H1 (cell line): ENCODE data around the gene IL12B. TPM values are rescaled to one million over a fixed set of nuclear protein-coding genes. Genes with fewer than 3 reads are reported as not detected.

Experiments used
- CTCF ChIA-PET: fragments of 300-600 bp; sonication (Branson Sonifier 250); formaldehyde crosslinking; loops from one replicate; lab custom pipeline; 2021; ENCODE audit not compliant: partially characterized antibody; lab: Charles Lee
- POLR2A ChIA-PET: fragments of 300-600 bp; sonication (Branson Sonifier 250); formaldehyde crosslinking; loops from one replicate; lab custom pipeline; 2021; ENCODE audit warnings: inconsistent platforms; ENCODE audit not compliant: partially characterized antibody; lab: Charles Lee
- DNase-seq, 2 experiments: peaks; one replicate each; pipeline versions ENCODE4 v3.0.0 to v3.0.0-alpha.2; 2010 to 2022; ENCODE audit warnings: low spot score in 2 of 2, low read depth in 1 of 2, mixed read lengths in 1 of 2
- FAIRE-seq: peaks from 2 replicates; lab custom pipeline; 2011; peaks lifted over from hg19 to GRCh38; lab: Jason Lieb, UNC
- H2AFZ ChIP-seq: 2 replicates; pipeline ENCODE4 v1.8.1; 2012; ENCODE audit warnings: low read length, inconsistent platforms
- H2AK5ac ChIP-seq: 2 replicates; pipeline ENCODE4 v1.6.1; 2013; ENCODE audit warnings: low read depth, low read length
- H2BK120ac ChIP-seq: replicated peaks from 2 replicates; pipeline ENCODE3; 2013; ENCODE audit warnings: low read depth, low read length, inconsistent platforms
- H2BK12ac ChIP-seq: 2 replicates; pipeline ENCODE4 v1.6.1; 2013; ENCODE audit warnings: low read depth, low read length
- H2BK15ac ChIP-seq: 2 replicates; pipeline ENCODE4 v1.6.1; 2013; ENCODE audit warnings: low read length
- H2BK20ac ChIP-seq: 2 replicates; pipeline ENCODE4 v1.6.1; 2013; ENCODE audit warnings: low read length
- H2BK5ac ChIP-seq: 2 replicates; pipeline ENCODE4 v1.6.1; 2013; ENCODE audit warnings: low read depth, low read length
- H3K14ac ChIP-seq: 2 replicates; pipeline ENCODE4 v1.6.1; 2013; ENCODE audit warnings: inconsistent platforms; ENCODE audit not compliant: insufficient read length
- H3K18ac ChIP-seq: 2 replicates; pipeline ENCODE4 v1.6.1; 2013; ENCODE audit warnings: low read length; ENCODE audit errors: extremely low read depth
- H3K23ac ChIP-seq: 2 replicates; pipeline ENCODE4 v1.6.1; 2013; ENCODE audit warnings: inconsistent platforms; ENCODE audit not compliant: insufficient read length
- H3K23me2 ChIP-seq: 2 replicates; pipeline ENCODE4 v1.6.1; 2013; ENCODE audit warnings: low read depth, low read length
- H3K27ac ChIP-seq: 2 replicates; pipeline ENCODE4 v1.6.1; 2011; ENCODE audit warnings: low read depth, low read length, inconsistent platforms
- H3K27me3 ChIP-seq, 4 experiments: replicated peaks in 1 of 4; 1 replicate in 1 of 4; 2 replicates in 3 of 4; pipeline versions ENCODE4 v1.6.1 to v1.8.1; 2011 to 2013; ENCODE audit warnings: low read length in 3 of 4, mild to moderate bottlenecking in 3 of 4, inconsistent platforms in 2 of 4, mixed read lengths in 2 of 4, moderate library complexity in 1 of 4; ENCODE audit not compliant: control insufficient read depth in 3 of 4, insufficient read depth in 3 of 4; ENCODE audit errors: extremely low read depth in 1 of 4
- H3K36me3 ChIP-seq, 4 experiments: 2 replicates each; pipeline versions ENCODE4 v1.6.1 to v1.8.1; 2011 to 2013; ENCODE audit warnings: mild to moderate bottlenecking in 4 of 4, low read length in 3 of 4, moderate library complexity in 2 of 4, control low read depth in 1 of 4, inconsistent platforms in 1 of 4; ENCODE audit not compliant: insufficient read depth in 4 of 4, control insufficient read depth in 2 of 4
- H3K4ac ChIP-seq: replicated peaks from 2 replicates; pipeline ENCODE3; 2013; ENCODE audit warnings: low read length, low read depth, mixed read lengths, inconsistent platforms; ENCODE audit not compliant: insufficient read length
- H3K4me1 ChIP-seq, 4 experiments: replicated peaks in 1 of 4; 1 replicate in 1 of 4; 2 replicates in 3 of 4; pipeline versions ENCODE4 v1.6.1 to v1.8.1; 2011 to 2013; ENCODE audit warnings: low read length in 3 of 4, inconsistent platforms in 2 of 4, mixed read lengths in 1 of 4; ENCODE audit not compliant: insufficient read depth in 4 of 4, control insufficient read depth in 3 of 4
- H3K4me2 ChIP-seq, 2 experiments: 2 replicates each; pipeline versions ENCODE4 v1.6.1 to v1.8.1; 2011 to 2013; ENCODE audit warnings: low read depth in 2 of 2, low read length in 2 of 2, control low read depth in 1 of 2, inconsistent platforms in 1 of 2, mild to moderate bottlenecking in 1 of 2; ENCODE audit not compliant: insufficient read depth in 1 of 2
- H3K4me3 ChIP-seq, 4 experiments: fragments of 200-600, 300-600 bp in 1 of 4; sonication (generic), shearing (Covaris generic), sonication (Bioruptor Twin) in 1 of 4; 2 replicates each; pipeline versions ENCODE4 v1.5.1 to v1.8.1; 2011 to 2016; ENCODE audit warnings: low read length in 4 of 4, low read depth in 3 of 4, control low read depth in 2 of 4, inconsistent platforms in 2 of 4, mild to moderate bottlenecking in 2 of 4, mixed read lengths in 1 of 4, moderate library complexity in 1 of 4; ENCODE audit not compliant: insufficient read depth in 2 of 4; ENCODE audit errors: extremely low read depth in 1 of 4
- H3K56ac ChIP-seq: replicated peaks from 2 replicates; pipeline ENCODE3; 2013; ENCODE audit warnings: low read depth, mild to moderate bottlenecking, mixed read lengths, low read length, inconsistent platforms; ENCODE audit not compliant: insufficient read length
- H3K79me1 ChIP-seq: 2 replicates; pipeline ENCODE4 v1.6.1; 2013; ENCODE audit warnings: low read depth, low read length, control low read depth
- H3K79me2 ChIP-seq, 2 experiments: 2 replicates each; pipeline versions ENCODE4 v1.6.1 to v1.8.1; 2012 to 2013; ENCODE audit warnings: low read length in 2 of 2, mild to moderate bottlenecking in 2 of 2, inconsistent platforms in 1 of 2; ENCODE audit not compliant: insufficient read depth in 2 of 2, control insufficient read depth in 1 of 2
- H3K9ac ChIP-seq, 4 experiments: replicated peaks in 1 of 4; 1 replicate in 1 of 4; 2 replicates in 3 of 4; pipeline versions ENCODE4 v1.6.1 to v1.8.1; 2011 to 2013; ENCODE audit warnings: low read depth in 3 of 4, low read length in 3 of 4, control low read depth in 2 of 4, mild to moderate bottlenecking in 2 of 4, moderate library complexity in 2 of 4, inconsistent platforms in 1 of 4; ENCODE audit errors: extremely low read depth in 1 of 4
- H3K9me3 ChIP-seq, 2 experiments: 2 replicates each; pipeline versions ENCODE4 v1.6.1 to v1.8.1; 2012 to 2013; ENCODE audit warnings: mild to moderate bottlenecking in 2 of 2, moderate library complexity in 2 of 2, control low read depth in 1 of 2, inconsistent platforms in 1 of 2, low read depth in 1 of 2, low read length in 1 of 2, mixed read lengths in 1 of 2; ENCODE audit not compliant: insufficient read depth in 2 of 2
- H4K20me1 ChIP-seq, 2 experiments: replicated peaks in 1 of 2; 2 replicates each; pipeline versions ENCODE3 to v1.8.1; 2011 to 2013; ENCODE audit warnings: inconsistent platforms in 2 of 2, low read length in 2 of 2, mild to moderate bottlenecking in 1 of 2; ENCODE audit not compliant: insufficient read depth in 2 of 2, control insufficient read depth in 1 of 2
- H4K5ac ChIP-seq: 2 replicates; pipeline ENCODE4 v1.6.1; 2013; ENCODE audit warnings: low read length, low read depth, mixed read lengths, inconsistent platforms; ENCODE audit not compliant: insufficient read length
- H4K8ac ChIP-seq: 2 replicates; pipeline ENCODE4 v1.8.0; 2013; ENCODE audit warnings: mild to moderate bottlenecking, moderate library complexity, low read length, inconsistent platforms; ENCODE audit not compliant: insufficient read depth; ENCODE audit errors: extremely low read depth
- H4K91ac ChIP-seq: replicated peaks from 2 replicates; pipeline ENCODE3; 2013; ENCODE audit warnings: low read length, mixed read lengths, inconsistent platforms; ENCODE audit not compliant: insufficient read length
- ATF3 ChIP-seq: IDR thresholded peaks from 2 replicates; pipeline ENCODE4 v1.6.1; 2011; ENCODE audit warnings: low read depth, mild to moderate bottlenecking, low read length; ENCODE audit not compliant: insufficient read depth
- CBX8 ChIP-seq: fragments of 300-800, 300-1000 bp; sonication (generic); IDR thresholded peaks from 2 replicates; pipeline ENCODE4 v1.7.1; 2016; ENCODE audit warnings: low read depth, low read length, borderline replicate concordance
- CEBPB ChIP-seq: IDR thresholded peaks from 2 replicates; pipeline ENCODE4 v1.6.1; 2012; ENCODE audit warnings: low read depth, low read length
- CHD1 ChIP-seq: IDR thresholded peaks from 2 replicates; pipeline ENCODE4 v1.6.1; 2012; ENCODE audit warnings: low read depth, low read length, improper control_type of control experiment
- E2F6 ChIP-seq: IDR thresholded peaks from 2 replicates; pipeline ENCODE4 v1.6.1; 2012; ENCODE audit warnings: inconsistent platforms
- EZH2 ChIP-seq: fragments of 200-600 bp; sonication (generic); IDR thresholded peaks from 2 replicates; pipeline ENCODE4 v1.7.1; 2012; ENCODE audit warnings: low read depth, mild to moderate bottlenecking, moderate library complexity, low read length, inconsistent platforms; ENCODE audit not compliant: severe bottlenecking
- FOSL1 ChIP-seq: IDR thresholded peaks from 2 replicates; pipeline ENCODE4 v1.6.1; 2011; ENCODE audit warnings: mild to moderate bottlenecking, low read depth, low read length, moderate library complexity; ENCODE audit not compliant: insufficient read depth
- KDM5A ChIP-seq: fragments of 200-600 bp; IDR thresholded peaks from 2 replicates; pipeline ENCODE4 v1.7.1; 2012; ENCODE audit warnings: mild to moderate bottlenecking, low read length, inconsistent platforms, mixed read lengths
- SIRT6 ChIP-seq: IDR thresholded peaks from one replicate; pipeline ENCODE4 v1.7.1; 2012; ENCODE audit warnings: low read length, inconsistent platforms
- TAF7 ChIP-seq: optimal IDR thresholded peaks from 2 replicates; pipeline ENCODE3; 2011; ENCODE audit warnings: low read depth, mild to moderate bottlenecking, inconsistent platforms, low read length, moderate library complexity, borderline replicate concordance
- USF2 ChIP-seq: IDR thresholded peaks from 2 replicates; pipeline ENCODE4 v1.6.1; 2011; ENCODE audit warnings: low read length, improper control_type of control experiment
- WGBS, 2 experiments: shearing (Covaris generic) in 1 of 2; methylation state at CpG; one replicate each; pipeline versions ENCODE4 v1.1.6 to v1.1.7; 2013 to 2015; ENCODE audit warnings: low lambda C conversion rate in 2 of 2, mixed read lengths in 2 of 2, inconsistent platforms in 1 of 2, low coverage in 1 of 2, missing lambda C conversion rate in 1 of 2; ENCODE audit not compliant: insufficient replicate concordance in 2 of 2, insufficient coverage in 1 of 2, insufficient read length in 1 of 2; ENCODE audit errors: extremely low coverage in 1 of 2, missing lambda C conversion rate in 1 of 2; 5-methylcytosine and 5-hydroxymethylcytosine counted together
- polyA plus RNA-seq, 7 experiments: library from polyadenylated mRNA; depleted of rRNA in 3 of 7; stranded (reverse) in 5 of 7; unstranded in 2 of 7; fragments of >200 nt in 5 of 7; fragments of 200-250 nt in 2 of 7; gene quantifications; 1 replicate in 5 of 7; 2 replicates in 1 of 7; 4 replicates in 1 of 7; pipeline versions ENCODE4 v1.2.1 to v1.2.3, GENCODE V29; 2011 to 2013; ENCODE audit warnings: missing spikeins in 2 of 7, mixed read lengths in 2 of 7
- total RNA-seq: library from RNA; stranded (reverse); fragmentation: NEBNext Ultra II Directional; extraction: Animal tissue kit (Norgen Biotek cat#: 25700); gene quantifications from 2 replicates; pipeline ENCODE4 v1.2.1, GENCODE V29; 2021

IL12B gene
- total and polyA plus RNA-seq, 2 of the 8 experiments (the other 6 are each of a cell fraction or from before 2014, with no cell fraction given), result not detected

GRCh38 chr5:159341145-159341544 lies 10.9 kb upstream of the IL12B start:
- Histone ChIP-seq H3K9ac (no peak overlapping the region), H3K23me2 (no peaks in the 10 kb centered on the region), H3K56ac (no peak overlapping the region), H3K23ac (no peak overlapping the region), H3K4me1 (no peaks in the 10 kb centered on the region), H3K4ac (no peak overlapping the region), H3K9me3 (no peaks in the 10 kb centered on the region; a peak in 1 of 4 replicates), H2AFZ (no peak overlapping the region), H3K36me3 (no peaks in the 10 kb centered on the region), H4K8ac (no peak overlapping the region), H2BK120ac (no peak overlapping the region), H3K79me1 (no peaks in the 10 kb centered on the region), H3K14ac (no peak overlapping the region), H2BK5ac (no peak overlapping the region), H4K5ac (no peak overlapping the region), H3K27me3 (no peaks in the 10 kb centered on the region), H4K20me1 (no peaks in the 10 kb centered on the region), H4K91ac (no peak overlapping the region), H2BK15ac (no peak overlapping the region), H3K4me2 (no peak overlapping the region), H2BK12ac (no peak overlapping the region), H2BK20ac (no peak overlapping the region), H3K27ac (no peak overlapping the region), H2AK5ac (no peak overlapping the region), H3K4me3 (no peak overlapping the region), H3K79me2 (no peaks in the 10 kb centered on the region), H3K18ac (no peak overlapping the region)
- DNase-seq, result no peak
- ChIA-PET CTCF (interaction anchor here (0.6 to 1.9 kb wide), 3 partner anchors 10 to 622 kb away, joined by 3 to 5 read pairs (median 5); no protein-coding TSS in a partner anchor), POLR2A (interaction anchor here (1.5 kb wide), 1 partner anchor 9 kb away, joined by 3 read pairs; no protein-coding TSS in a partner anchor)
- WGBS, 2 experiments, result 90% methylated on average over 2 of the region's 2 CpGs; no CpG with 5 or more reads in 1 of the 2 experiments
- no peak for FAIRE-seq
- no peak for TF ChIP-seq SIRT6
- no peak for TF ChIP-seq TAF7
- no peak for TF ChIP-seq E2F6
- TF ChIP-seq FOSL1, result no peak
- no peak for TF ChIP-seq USF2
- no peak for TF ChIP-seq ATF3
- no peak for TF ChIP-seq KDM5A
- no peak for TF ChIP-seq EZH2
- no peak for TF ChIP-seq CBX8
- TF ChIP-seq CHD1, result no peak
- no peak for TF ChIP-seq CEBPB
